HT1080 (cell line): Measurements from ENCODE around the gene TNK2. TPM values are rescaled to one million over a fixed set of nuclear protein-coding genes. Genes with fewer than 3 reads are reported as not detected.
A peak's percentile ranks its signal among the peaks of the same experiment; 100 is the strongest.

Experiments used
- DNase-seq: peaks from one replicate; pipeline ENCODE4 v3.0.0-alpha.2; 2015; ENCODE audit warnings: low read depth
- total RNA-seq: library from RNA; depleted of rRNA; stranded (reverse); fragments of >200 nt; shearing (Covaris generic); gene quantifications from 2 replicates; pipeline ENCODE4 v1.2.3, GENCODE V29; 2014

The TNK2 gene
- total RNA-seq, 1 experiment from 2014 or later = 33.3 TPM

DNA sequence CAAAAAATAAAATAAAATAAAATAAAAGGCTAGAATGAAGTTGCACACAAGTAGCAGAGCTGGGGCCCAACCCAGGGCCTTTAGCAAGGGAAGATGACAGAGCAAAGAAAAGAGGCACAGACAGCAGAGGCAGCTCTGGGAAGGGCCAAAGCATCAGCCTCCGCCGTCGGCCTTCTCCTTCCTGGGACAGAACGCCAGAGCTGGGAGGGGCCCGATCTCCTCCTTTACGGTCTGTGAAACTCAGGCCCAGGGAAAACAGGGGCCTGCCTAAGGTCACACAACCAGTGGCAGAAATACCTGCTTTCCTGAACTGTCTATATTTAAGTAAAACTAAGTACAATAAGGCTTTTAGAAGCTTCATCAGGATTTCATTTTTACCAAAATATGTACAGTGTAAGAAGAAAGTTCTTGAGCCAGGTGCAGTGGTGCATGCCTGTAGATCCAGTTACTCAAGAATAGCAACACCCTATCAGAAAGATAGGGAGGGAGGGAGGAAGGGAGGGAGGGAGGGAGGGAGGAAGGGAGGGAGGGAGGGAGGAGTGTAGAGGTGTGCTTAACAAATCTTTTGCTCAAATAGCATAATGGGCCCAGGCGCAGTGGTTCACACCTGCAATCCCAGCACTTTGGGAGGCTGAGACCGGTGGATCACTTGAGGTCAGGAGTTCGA, 53.6 kb downstream of the TNK2 start:
- DNase-seq = no peak

DNA sequence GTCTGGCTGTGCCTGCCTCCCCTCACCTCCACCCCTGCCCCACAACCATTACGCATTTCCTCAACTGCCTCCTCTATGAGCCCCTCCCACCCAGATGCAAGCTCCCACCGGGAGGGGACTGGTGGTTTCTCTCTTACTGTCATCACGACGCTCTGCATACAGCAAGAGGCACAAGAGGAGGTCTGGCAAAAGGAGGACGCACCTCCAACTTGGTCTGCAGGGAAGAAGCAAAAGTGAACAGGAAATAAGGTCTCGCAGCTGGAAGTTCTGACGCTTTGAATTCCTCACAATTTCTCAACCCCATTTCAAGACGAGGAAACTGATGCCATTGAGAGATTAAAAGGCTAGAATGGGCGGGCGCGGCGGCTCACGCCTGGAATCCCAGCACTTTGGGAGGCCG, 54.4 kb downstream of the TNK2 start:
- no peak for DNase-seq

DNA sequence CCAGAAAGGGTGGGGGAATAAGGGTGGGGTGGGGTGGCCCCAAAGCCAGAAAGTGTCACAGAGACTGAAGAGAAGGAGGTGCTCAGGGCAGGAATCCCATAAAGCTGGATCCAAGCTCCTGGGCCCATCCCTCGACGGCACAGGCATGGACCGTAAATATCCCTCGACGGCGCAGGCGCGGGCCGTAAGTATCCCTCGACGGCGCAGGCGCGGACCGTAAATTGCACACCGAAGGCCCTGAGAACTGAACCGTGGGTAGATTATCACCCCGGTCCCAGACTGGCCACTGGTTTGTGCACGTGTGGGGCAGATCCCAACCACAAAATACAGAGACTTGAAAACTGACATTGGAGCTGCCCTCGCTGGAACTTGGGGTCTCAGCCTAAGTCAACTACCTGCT, 55.3 kb downstream of the TNK2 start:
- no peak for DNase-seq

DNA sequence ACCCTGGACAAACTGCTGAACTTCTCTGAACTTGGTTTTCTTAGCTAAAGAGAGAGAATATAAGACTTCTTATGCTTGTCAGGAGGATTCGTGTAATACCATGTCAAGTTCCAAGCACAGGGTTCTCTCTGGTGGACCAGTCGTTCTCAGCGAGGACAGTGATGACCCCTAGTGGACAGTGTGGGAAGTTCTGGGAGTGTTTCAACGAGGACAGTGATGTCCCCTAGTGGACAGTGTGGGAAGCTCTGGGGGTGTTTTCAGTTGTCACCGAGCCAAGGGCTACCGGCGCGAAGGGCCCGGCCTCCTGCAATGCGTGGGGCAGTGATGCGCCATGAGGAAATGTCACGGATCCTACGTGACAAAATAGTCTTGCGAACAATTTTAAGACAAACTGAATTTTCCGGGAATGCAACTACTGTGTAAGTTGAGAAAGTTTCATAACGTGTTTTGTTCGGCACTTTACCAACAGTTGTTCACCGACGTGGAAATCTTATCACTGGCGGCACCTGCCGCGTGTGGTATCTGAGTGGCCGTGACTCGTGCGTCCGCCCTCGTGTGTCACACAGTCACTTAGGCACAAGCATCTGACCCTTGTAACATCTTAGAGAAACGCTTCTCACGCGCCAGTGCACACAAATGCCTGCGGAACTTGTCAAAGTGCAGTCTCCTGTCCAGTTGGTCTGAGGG, 57.4 kb downstream of the TNK2 start:
- DNase-seq = peak; percentile 81

DNA sequence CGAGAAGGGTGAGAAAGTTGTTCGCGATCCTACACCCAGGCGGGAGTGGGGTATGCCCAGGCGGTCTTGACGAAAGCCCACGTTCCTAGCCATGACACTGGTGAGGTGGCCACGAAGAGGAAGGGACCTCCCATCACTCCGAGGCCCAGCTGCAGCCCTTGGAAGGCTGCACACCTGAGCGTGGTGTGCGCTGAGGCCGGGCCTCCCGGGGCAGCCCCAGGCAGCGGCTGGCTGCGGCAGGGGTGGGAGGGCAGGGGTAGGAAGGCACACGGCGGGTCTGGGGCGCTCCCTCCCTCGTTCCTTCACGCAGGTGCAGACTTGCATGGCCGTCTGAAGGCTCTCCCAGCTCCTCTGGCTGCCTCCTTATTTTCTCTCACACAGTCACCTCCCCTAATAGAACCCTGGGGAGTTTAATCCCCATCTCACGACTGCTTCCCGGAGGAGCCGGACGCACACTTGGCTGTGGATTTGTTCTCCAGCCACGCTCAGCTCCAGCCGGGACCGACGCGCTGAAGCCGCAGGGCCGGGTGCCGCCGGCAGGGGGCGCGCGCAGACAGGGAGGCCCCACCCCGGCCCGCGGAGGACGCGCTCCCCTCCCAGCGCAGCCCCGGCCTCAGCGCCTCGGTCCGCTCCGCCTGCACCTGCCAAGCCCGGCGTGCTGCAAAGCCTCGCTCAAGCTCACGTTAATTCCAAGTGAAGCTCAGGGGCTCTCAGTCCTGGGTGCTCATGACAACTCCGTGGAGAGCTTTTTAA, 58.9 kb downstream of the TNK2 start:
- DNase-seq = no peak

DNA sequence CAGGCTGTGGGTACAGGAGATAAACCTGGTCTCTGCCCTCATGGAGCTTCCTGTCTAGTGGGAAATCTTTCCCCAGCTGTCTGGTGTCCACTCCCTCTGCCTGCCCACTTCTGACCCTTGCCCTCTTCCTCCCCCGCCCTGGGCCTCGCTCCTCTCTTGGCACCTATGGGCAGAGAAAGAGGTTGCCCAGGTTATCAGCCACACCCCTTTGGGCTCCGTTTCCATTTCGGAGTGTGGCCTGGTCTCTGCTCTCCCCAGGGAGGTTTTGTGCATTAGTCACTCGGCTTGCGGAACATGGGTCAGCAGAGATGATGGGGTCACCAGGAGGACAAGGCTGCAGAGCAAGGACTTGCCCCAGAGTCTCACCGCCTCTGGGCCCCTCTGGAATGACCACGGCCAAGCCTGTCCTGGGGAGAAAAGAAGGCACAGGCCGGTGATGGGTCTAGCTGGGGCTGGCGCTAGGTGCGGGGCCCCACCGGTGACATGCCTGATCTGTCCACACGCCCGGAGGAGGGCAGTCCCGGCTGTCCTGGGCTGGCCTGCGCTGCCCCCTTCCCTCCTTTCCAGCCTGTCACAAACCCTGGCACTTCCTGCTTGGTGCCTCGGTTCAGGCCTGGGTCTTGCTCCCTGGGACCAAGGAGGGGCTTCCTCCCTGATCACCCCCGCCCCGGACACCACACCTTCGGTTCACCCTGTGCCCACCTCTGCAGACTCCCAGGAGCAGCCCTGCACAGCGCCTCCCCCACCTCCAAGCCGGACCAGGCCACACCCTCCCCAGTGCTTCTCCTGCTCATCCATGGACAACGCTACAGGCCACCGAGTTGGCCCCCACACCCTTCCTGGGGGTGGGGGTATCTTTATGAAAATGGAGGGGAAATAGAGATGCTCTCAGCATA, 61.0 kb downstream of the TNK2 start:
- peak; percentile 41 for DNase-seq

DNA sequence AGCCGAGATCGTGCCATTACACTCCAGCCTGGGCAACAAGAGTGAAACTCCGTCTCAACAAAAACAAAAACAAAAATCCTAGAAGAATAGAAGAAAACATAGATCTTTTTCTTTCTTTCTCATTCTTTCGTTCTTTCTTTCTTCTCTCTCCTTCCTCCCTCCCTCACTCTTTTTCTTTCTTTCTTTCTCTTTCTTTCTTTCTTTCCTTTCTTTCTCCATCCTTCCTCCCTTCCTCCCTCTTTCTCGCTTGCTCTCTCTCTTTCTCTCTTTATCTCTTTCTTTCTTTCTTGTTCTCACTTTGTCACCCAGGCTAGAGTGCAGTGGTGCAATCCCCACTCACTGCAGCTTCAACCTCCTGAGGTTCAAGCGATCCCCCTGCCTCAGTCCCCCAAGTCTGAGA, 62.9 kb downstream of the TNK2 start:
- DNase-seq = no peak

DNA sequence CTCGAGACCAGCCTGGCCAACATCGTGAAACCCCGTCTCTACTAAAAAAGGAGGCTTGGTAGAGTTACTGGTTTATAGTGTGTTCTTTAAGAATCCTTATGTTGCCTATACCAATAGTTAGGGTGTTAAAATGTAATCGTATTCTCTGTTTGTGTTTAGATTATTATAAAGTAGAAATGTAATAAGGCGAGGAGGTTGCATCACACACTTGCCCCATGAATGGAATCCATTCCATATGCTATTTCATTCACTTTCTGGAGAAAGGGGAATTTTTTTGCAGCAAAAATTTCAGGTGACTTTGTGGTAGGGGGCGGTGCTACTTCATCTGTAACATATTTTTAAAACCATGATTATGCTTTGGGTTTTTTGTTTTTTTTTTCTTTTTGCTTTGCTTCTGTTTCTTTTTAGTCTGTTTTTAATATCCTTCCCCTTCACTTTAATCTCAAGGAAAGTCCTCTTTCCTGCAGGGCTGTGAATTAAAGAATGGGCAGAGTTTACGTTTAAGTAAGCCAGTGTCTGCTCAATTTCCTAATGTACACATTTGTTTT, 63.6 kb downstream of the TNK2 start:
- DNase-seq = no peak

DNA sequence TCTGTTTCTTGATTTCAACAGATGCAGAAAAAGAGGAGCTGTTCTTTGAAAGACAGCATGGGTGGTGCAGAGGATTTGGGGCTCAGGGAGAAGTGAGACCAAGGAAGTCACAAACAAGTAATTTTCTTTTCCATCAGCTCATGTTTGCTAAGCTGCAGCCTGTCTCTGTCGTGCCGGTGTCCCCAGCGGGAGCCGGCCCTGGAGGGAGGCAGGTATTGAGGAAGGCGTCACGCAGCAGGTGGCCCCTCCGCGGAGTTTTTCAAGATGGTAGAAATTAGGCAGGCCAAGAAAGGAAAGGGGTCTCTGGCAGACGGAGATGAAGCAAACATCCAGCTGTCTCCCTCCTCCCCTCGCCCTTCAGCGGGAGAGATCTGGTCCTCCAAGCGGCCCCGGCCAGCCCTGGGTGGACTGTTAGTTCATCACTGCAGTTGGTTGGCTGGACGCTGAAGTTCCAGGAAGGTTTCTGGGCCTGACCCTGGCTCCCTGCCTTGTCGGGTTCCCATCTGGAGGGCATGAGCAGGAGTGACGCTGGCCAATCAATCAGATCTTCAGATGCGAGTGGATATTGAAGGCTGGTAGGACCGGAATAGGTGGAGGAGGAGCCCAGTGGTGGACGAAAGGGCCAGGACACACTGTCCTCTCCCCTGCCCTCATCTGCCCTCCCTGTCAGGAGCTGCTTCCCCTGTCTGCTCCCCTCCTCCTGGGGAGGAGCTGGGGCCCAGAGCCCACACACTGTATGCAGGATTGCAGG, 68.9 kb downstream of the TNK2 start:
- DNase-seq = no peak

DNA sequence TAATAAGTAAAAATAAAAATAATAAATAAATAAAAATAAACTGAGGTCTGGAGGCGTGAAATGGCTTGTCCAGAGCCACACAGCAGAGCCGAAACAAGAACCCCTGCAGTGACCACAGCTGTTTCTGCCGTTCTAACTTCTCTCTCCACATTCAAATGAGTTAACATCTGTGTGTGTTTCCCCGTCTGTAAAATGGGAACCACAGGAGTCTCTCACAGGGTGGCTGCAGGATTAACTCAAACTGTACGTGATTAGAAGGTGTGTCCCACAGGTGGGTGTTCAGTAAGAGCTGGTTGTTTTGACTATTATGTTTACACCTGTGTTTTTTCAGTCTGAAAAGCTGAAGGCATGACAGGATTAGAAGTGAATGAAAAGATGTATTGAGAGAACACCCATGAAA, 69.6 kb downstream of the TNK2 start:
- no peak for DNase-seq

DNA sequence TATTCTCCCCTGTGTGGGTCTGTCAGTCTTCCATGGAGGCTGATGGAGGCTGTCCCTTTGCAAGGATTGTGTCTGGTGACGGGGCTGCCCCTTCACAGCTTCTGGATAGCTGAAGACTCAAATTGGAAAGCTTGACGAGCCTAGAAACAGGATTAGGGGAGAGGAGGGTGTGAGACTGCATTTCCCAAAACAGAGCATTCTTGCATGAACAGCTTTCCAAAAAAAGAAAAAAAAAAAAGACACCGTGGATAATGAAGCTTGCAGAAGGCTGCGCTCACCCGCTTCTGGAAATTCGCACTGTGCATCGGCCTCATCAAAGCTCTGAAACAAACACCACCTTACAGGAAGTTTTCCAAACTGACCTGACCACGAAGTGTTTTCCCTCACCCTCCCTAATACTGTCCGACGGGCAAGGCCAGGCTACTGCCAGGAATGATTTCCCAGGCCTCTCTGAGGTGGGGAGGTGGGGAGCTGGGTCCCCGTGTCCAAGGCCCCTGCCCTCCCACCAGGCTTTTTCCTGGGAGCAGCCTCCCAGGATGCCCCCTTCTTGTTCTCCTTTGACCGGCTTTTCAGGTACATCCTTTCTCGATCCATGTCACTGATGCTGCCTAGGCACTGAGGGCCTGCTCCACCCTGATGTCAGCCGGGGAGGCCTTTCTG, 71.7 kb downstream of the TNK2 start:
- DNase-seq = no peak

DNA sequence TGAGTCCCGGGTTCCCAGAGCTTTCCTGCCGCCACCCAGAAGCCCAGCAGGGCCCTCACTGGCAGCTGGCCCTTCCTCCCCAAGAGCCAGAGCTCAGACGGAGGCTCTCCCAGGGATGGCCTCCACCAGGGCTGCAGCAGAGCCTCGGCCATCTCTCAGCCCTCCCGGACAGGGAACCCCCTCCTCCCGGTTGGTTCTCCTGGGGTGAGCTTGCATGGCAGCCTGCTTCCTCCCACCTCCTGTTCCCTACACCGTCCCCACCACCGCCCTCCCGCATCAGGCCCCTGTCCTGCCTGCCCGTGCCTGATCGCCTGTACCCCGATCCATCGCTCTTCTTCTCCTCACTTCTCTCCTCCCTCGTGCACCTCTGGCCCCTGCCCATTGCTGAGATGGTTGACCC, 72.6 kb downstream of the TNK2 start:
- DNase-seq = no peak

DNA sequence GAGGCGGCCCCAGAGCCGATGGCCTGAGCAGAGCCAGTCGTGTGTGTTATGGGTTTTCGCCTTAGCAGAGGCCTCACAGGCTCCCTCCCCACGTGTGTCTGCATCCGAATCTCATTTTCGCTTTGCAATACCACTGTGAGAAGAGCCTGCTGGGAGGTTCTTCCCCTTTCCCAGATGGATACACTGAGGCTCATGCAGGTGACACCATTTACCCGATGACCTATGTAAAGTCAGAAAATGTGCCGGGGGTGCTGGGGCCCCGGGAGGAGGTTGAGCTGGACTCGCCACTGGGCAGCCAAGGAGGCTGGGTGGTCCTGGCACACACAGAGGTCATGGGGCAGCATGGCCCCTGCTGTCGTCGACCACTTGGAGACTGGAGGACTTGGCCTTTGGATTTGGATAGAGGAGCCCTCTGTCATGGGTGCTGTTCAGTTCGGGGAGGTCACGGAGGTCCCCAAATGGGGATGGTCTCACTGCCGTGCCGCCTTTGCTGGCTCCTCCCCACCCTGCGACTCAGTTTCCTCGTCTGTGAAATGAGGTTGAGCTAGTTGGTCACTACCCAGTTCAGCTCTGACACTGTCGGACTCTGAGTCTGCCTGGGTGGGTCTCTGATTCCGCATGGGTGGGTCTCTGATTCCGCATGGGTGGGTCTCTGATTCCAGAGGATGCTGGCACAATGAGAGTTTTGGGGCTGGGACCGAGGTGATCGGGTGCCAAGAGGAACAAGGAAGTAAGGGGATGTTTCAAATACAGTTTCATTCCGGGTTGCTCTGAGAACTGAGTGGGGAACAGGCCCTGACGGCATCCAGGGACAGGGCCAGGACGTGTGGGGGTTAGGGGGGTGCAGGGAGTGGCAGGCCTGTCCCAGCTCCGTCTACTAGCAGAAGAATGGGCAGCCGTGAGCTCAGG, 73.4 kb downstream of the TNK2 start:
- no peak for DNase-seq

DNA sequence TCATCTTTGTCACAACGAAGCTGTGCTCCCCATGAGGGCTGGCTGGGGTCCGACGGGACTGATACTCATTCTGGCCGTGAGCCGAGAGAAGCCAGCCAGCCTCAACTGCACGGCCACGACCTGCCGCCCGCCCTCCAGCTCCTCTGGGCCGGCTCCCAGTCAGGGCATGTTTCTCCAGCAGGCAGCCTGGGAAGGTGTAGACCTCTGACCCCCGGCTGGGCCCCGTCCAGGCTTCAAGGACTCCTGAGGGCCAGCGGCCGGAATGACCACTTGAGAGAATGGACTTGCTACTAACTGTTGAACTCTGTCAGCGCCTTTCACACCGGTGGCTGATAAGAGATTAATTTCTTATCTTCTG, 78.5 kb downstream of the TNK2 start:
- DNase-seq = no peak

DNA sequence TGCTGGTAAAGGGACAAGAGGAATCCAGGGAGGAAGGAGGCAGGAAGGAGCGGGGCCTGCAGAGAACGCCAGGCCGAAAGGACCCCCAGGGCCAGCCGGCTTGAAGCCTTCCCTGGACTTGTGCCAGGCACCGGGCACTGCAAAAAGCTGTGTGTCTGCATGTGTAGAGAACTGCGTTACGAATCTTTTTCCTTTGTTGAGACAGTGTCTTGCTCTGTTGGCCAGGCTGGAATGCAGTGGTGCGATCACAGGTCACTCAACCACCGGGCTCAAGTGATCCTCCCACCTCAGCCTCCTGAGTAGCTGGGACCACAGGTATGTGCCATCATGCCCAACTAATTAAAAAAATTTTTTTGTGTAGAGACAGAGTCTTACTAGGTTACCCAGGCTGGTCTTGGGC, 79.6 kb downstream of the TNK2 start:
- no peak for DNase-seq

DNA sequence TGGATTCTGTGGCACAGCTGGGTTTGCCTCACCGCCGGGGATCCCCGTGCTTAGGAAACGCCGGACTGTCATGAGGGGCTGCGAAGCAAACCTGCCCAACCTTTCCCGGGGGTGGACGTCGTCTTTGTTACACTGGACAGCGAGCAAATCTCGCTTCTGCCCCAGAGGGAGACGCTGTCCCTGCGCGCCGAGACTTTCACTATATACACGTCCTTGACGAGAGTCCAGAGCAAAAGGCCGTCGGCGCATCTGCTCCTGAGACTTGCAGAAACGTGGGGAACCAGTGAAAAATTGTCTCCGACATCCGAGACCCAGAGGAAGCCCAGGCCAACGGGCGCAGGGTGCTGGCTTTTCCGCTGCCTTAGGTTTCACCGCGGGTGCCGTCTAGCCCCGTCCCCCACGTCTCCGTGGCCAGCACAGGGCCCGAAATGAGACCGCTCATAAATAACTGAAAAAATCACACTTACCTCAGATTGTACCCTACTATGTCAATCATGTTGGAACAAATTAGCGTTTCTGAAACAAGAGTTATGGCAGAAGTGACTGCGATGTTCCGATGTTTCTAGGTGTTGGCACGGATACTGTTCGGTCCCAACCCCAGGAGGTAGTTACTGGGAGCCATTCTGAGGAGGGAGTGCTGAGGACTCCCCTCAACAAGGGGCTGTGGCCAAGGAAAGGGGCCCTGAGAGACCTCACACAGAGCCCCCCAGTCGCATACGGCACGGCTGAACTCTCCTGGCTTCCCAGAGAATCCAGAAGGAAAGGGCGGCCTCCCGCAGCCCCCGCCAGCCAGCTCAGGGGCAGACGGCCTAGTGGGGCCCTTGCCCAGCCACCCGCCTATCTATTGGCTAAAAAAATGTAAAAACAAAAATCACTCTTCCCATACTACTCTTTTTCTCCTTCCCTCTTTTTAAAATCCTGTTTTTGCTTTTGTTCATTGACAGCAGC, 82.2 kb downstream of the TNK2 start:
- DNase-seq = no peak

DNA sequence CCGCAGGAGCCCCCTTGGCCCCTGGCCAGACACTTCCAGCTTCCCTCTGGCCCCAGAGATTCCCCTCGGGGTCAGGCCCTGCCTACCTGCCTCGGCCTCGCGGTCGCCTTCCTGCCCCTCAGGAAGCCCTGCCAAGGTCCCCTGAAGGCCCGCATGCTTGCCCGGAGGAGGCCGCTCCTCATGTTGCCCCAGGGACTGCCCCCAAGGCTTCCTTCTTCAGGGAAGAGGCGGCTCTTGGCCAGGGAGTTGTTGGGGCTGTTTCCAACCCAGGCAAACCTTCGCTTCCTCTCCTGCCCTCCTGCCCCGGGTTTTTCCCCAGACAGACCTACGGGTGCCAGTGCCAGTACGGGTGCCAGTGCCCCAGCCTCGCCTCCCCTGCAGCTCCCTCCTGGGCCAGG, 83.2 kb downstream of the TNK2 start:
- no peak for DNase-seq
